K562 (cell line): ENCODE results near the gene MYO16. TPM values are rescaled to one million over a fixed set of nuclear protein-coding genes. Genes with fewer than 3 reads are reported as not detected.
A peak's percentile ranks its signal among the peaks of the same experiment; 100 is the strongest.

ENCODE experiments used
- ATAC-seq: fragments of 200-7000 bp; cut with Tn5 transposase; 3 replicates; pipeline ENCODE4 v1.9.1; 2020; ENCODE audit warnings: moderate library complexity
- BruUV-seq: library from RNA; stranded (reverse); fragments of 400-500 nt; replicated peaks from 2 replicates; lab custom pipeline; 2021; lab: Mats Ljungman, UMichigan
- CTCF ChIA-PET: fragments of 300-600 bp; formaldehyde crosslinking; extraction: SDS; loops from one replicate; lab custom pipeline; 2021; ENCODE audit warnings: low intra/inter-chr PET ratio; lab: Yijun Ruan, JAX
- POLR2A ChIA-PET: fragments of 300-600, 350-650 bp; sonication (Branson Sonifier 250); formaldehyde crosslinking; extraction: SDS; loops from one replicate; lab custom pipeline; 2021; ENCODE audit warnings: antibody characterized with exemption, inconsistent platforms; lab: Yijun Ruan, JAX
- DNase-seq, 4 experiments: peaks; one replicate each; pipeline versions ENCODE4 v3.0.0 to v3.0.0-alpha.2; 2011 to 2018; ENCODE audit warnings: low spot score in 3 of 4, mixed read lengths in 3 of 4; ENCODE audit errors: extremely low read depth in 1 of 4
- FAIRE-seq: peaks from 2 replicates; lab custom pipeline; 2011; peaks lifted over from hg19 to GRCh38; lab: Jason Lieb, UNC
- H2AFZ ChIP-seq: 2 replicates; pipeline ENCODE4 v1.6.0; 2011; ENCODE audit warnings: low read depth, low read length, control low read depth, inconsistent platforms
- H3K27ac ChIP-seq: fragments of 200-600 bp; 3 replicates; pipeline ENCODE4 v1.8.0; 2011; ENCODE audit warnings: low read depth, mild to moderate bottlenecking, control low read depth, inconsistent platforms, low read length, moderate library complexity, mixed read lengths; ENCODE audit errors: extremely low read depth
- H3K27me3 ChIP-seq, 2 experiments: fragments of 300-600 bp in 1 of 2; 2 replicates in 1 of 2; 3 replicates in 1 of 2; pipeline versions ENCODE4 v1.6.0 to v1.8.0; 2011; ENCODE audit warnings: inconsistent platforms in 2 of 2, low read length in 2 of 2, mild to moderate bottlenecking in 1 of 2, mixed read lengths in 1 of 2, moderate library complexity in 1 of 2; ENCODE audit not compliant: control insufficient read depth in 2 of 2, insufficient read depth in 2 of 2
- H3K36me3 ChIP-seq: fragments of 300-600 bp; 3 replicates; pipeline ENCODE4 v1.8.0; 2011; ENCODE audit warnings: mild to moderate bottlenecking, low read length, inconsistent platforms; ENCODE audit not compliant: control insufficient read depth, insufficient read depth
- H3K4me1 ChIP-seq, 2 experiments: fragments of 200-600 bp in 1 of 2; replicated peaks in 1 of 2; 2 replicates in 1 of 2; 3 replicates in 1 of 2; pipeline versions ENCODE4 v1.5.1 to v1.8.0; 2011; ENCODE audit warnings: inconsistent platforms in 2 of 2, low read length in 2 of 2, mild to moderate bottlenecking in 1 of 2, mixed read lengths in 1 of 2, moderate library complexity in 1 of 2; ENCODE audit not compliant: control insufficient read depth in 2 of 2, insufficient read depth in 2 of 2
- H3K4me2 ChIP-seq: 2 replicates; pipeline ENCODE4 v1.6.1; 2011; ENCODE audit warnings: low read length, control low read depth, inconsistent platforms, mixed read lengths; ENCODE audit not compliant: insufficient read depth
- H3K4me3 ChIP-seq: fragments of 200-600 bp; sonication (generic), shearing (Covaris generic); 2 replicates; pipeline ENCODE4 v1.5.1; 2016; ENCODE audit warnings: control low read depth, inconsistent platforms
- H3K79me2 ChIP-seq: fragments of 200-600 bp; 3 replicates; pipeline ENCODE4 v1.8.0; 2011; ENCODE audit warnings: low read length, inconsistent platforms; ENCODE audit not compliant: control insufficient read depth, insufficient read depth
- H3K9ac ChIP-seq, 2 experiments: 2 replicates each; pipeline versions ENCODE4 v1.6.0 to v1.6.1; 2011; ENCODE audit warnings: low read depth in 2 of 2, low read length in 2 of 2, control low read depth in 1 of 2, inconsistent platforms in 1 of 2, mild to moderate bottlenecking in 1 of 2, mixed read lengths in 1 of 2; ENCODE audit not compliant: insufficient read depth in 1 of 2
- H3K9me1 ChIP-seq: one replicate; pipeline ENCODE4 v1.6.0; 2011; ENCODE audit warnings: inconsistent platforms, mild to moderate bottlenecking, low read length, moderate library complexity; ENCODE audit not compliant: control insufficient read depth, insufficient read depth
- H3K9me3 ChIP-seq: replicated peaks from 2 replicates; pipeline ENCODE4 v1.5.1; 2011; ENCODE audit warnings: low read depth, low read length, inconsistent platforms; ENCODE audit not compliant: control insufficient read depth, insufficient read depth
- H4K20me1 ChIP-seq: replicated peaks from 2 replicates; pipeline ENCODE4 v1.6.1; 2011; ENCODE audit warnings: low read length, inconsistent platforms, mixed read lengths; ENCODE audit not compliant: control insufficient read depth, insufficient read depth
- PML ChIP-seq: IDR thresholded peaks from 2 replicates; pipeline ENCODE4 v1.6.1; 2012; ENCODE audit warnings: low read length, inconsistent platforms
- ZNF644 ChIP-seq: fragments of 200-800 bp; sonication (Bioruptor generic); IDR thresholded peaks from 2 replicates; pipeline ENCODE4 v1.6.1; 2016; ENCODE audit warnings: low read depth, missing genetic modification characterization, missing compliant biosample characterization
- WGBS: fragments of 100-300 bp; shearing (Covaris generic); methylation state at CpG from one replicate; pipeline ENCODE4 v1.1.6; 2016; ENCODE audit warnings: low coverage, mixed read lengths; ENCODE audit not compliant: insufficient coverage; ENCODE audit errors: missing lambda C conversion rate; 5-methylcytosine and 5-hydroxymethylcytosine counted together
- in situ Hi-C: fragments of 300-500 bp; cut with MboI; formaldehyde crosslinking; loops from 4 replicates; pipeline ENCODE4 v1.15.0; 2018; ENCODE audit warnings: inconsistent platforms, mixed read lengths
- intact Hi-C: fragments of 100-400 bp; cut with micrococcal nuclease; formaldehyde crosslinking; loops from 2 replicates; pipeline ENCODE4 v1.14.2; 2022
- polyA plus RNA-seq, 8 experiments: library from polyadenylated mRNA; depleted of rRNA in 4 of 8; stranded (reverse) in 5 of 8; unstranded in 3 of 8; fragments of >200 nt; fragmentation: Nextera tagmentation in 2 of 8; fragmentation: Illumina TruSeq in 1 of 8; extraction: Ambion mirVana in 2 of 8; extraction: Trizol in 1 of 8; gene quantifications; 2 replicates each; pipeline versions ENCODE4 v1.2.1 to v1.2.3, GENCODE V29; 2011 to 2014; ENCODE audit warnings: inconsistent platforms in 1 of 8, missing spikeins in 1 of 8
- total RNA-seq, 7 experiments: library from RNA; depleted of rRNA in 6 of 7; stranded (reverse); fragments of >200 nt in 6 of 7; fragmentation: Illumina TruSeq in 2 of 7; extraction: Trizol in 2 of 7; gene quantifications; 2 replicates each; pipeline versions ENCODE4 v1.2.1 to v1.2.3, GENCODE V29; 2011 to 2021; ENCODE audit warnings: low replicate concordance in 1 of 7
- TF ChIP-seq, protein P1 (sequence below), 2 experiments: IDR thresholded peaks in 1 of 2; conservative IDR thresholded peaks in 1 of 2; 2 replicates each; pipeline ENCODE4 v1.6.1; 2016; ENCODE audit warnings: low read depth in 2 of 2, mild to moderate bottlenecking in 1 of 2, missing compliant biosample characterization in 1 of 2, missing genetic modification characterization in 1 of 2, moderate library complexity in 1 of 2

Gene MYO16
- total and polyA plus RNA-seq, 9 of the 15 experiments (the other 6 are each of a cell fraction or from before 2014, with no cell fraction given): 4.3 to 45.7 (median 12.1) TPM

DNA sequence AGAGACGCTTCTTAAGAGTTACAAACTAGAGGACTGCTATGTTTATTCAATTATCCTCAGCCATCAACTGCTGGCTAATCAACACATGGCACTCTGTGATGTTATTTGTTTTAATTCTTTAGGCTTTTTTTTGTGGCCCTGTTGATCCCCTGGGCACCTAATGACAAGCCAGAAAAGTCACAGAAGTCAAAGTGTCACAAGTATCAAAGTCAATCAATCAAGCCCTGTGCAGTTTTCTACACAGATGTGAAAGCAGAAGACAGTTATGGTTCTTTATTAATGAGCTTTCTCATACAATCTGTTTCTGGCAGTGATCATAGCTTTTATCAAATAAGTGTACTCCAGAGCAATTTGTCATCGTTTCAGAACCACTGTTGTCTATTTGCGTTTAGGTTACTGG lies 34.3 kb downstream of the MYO16 start:
- H3K9ac ChIP-seq: no peak overlapping the region
- ATAC-seq: no peak
- 20% methylated on average over 3 of the region's 3 CpGs for WGBS
- ChIA-PET CTCF (no interaction called here), POLR2A (no interaction called here)
- no peak overlapping the region for H3K4me2 ChIP-seq
- H4K20me1 ChIP-seq: no peaks in the 10 kb centered on the region
- H3K9me1 ChIP-seq: no peaks in the 10 kb centered on the region
- DNase-seq: no peak
- H3K79me2 ChIP-seq: no peaks in the 10 kb centered on the region
- H3K27me3 ChIP-seq: no peaks in the 10 kb centered on the region
- H3K4me3 ChIP-seq: no peak overlapping the region
- H3K4me1 ChIP-seq: peaks cover 0 to 4% of the 10 kb centered on the region in 2 experiments; a peak in 2 of 5 replicates
- no peaks in the 10 kb centered on the region for H3K9me3 ChIP-seq
- TF ChIP-seq ZNF644 (tag): no peak
- TF ChIP-seq, protein P1, sequence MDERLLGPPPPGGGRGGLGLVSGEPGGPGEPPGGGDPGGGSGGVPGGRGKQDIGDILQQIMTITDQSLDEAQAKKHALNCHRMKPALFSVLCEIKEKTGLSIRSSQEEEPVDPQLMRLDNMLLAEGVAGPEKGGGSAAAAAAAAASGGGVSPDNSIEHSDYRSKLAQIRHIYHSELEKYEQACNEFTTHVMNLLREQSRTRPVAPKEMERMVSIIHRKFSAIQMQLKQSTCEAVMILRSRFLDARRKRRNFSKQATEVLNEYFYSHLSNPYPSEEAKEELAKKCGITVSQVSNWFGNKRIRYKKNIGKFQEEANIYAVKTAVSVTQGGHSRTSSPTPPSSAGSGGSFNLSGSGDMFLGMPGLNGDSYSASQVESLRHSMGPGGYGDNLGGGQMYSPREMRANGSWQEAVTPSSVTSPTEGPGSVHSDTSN (CRISPR knock-in tag; IDR thresholded peaks at IDR 0.05; ENCODE audit: low read depth): no peak
- TF ChIP-seq, protein P1 (tag; conservative IDR thresholded peaks at IDR 0.05; ENCODE audit: low read depth): 0 out of 2 replicates have a peak, but pooled peaks have one; percentile 19
- TF ChIP-seq PML: no peak
- no peak overlapping the region for H2AFZ ChIP-seq
- H3K27ac ChIP-seq: no peak overlapping the region
- intact Hi-C loops: no loop called here
- FAIRE-seq: no peak
- no TSS peak for BruUV-seq
- no peaks in the 10 kb centered on the region for H3K36me3 ChIP-seq
- in situ Hi-C loops: no loop called here
